Measurements from ENCODE around the gene MAGI1.

Gene MAGI1

DNA sequence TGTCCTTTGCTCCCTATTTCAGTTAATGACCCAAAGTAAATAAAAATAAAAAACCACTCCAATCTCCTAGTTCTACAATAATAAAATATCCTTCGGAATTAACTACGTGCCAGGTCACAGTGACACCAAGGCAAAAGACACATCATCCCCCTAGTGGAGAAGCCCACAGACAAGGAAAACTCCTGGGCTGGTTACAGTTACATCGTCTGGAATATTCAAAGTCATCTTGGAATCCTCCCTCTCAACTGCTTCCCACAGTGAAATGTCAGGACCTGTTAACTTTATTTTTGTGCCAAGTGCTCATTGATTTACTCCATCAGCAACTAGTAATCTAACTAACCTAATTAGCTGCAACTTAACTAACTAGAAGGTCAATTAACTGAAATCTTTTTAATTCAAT is 349.3 kb downstream of the MAGI1 start:
- DNase-seq: no peak

DNA sequence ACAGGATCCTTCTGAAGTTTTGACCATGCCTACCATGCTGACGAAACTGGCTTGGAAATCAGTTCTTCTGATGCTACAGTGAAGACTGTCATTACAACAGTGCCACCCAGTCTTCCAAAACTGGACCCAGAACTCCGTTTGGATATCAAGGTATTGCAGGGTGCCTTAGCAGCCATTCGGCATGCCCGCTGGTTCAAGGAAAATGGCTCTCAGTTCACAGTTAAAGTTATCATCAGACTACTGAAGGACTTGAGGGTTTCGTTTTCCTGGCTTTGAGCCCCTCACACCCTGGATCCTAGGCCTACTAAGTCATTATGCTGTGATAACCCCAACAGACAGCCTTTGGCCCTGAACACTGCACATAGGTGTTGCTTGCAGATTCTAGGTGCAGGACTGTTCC is 351.0 kb downstream of the MAGI1 start:
- no peak for DNase-seq

DNA sequence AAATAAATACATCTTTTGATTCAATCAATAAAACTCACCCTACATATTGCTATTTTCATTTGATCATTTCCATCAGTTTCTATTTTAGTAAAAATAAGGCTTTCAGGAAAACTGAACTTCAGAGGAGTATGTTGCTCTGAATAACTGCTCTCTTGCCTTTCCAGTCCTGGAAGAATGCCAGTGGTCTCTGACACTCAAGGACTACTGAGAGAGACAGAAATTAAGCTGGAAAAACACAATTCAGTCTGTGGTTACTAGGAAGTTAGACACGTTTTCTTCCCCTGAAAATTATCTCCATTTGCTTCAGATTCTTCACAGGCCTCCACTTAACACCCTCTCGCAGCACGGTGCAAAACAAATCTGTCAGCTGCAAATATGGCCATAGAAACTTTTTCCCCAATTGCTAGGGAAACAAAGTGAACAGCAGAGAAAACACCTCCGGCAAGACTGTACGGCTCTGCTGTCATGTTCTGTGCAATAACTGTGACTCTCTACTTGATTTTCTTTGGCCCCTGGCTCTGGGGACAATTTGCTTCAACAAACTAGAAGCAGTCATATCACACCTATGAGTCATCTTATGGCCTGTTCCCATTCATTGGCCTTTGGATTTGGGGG is 353.0 kb downstream of the MAGI1 start:
- no peak for DNase-seq

DNA sequence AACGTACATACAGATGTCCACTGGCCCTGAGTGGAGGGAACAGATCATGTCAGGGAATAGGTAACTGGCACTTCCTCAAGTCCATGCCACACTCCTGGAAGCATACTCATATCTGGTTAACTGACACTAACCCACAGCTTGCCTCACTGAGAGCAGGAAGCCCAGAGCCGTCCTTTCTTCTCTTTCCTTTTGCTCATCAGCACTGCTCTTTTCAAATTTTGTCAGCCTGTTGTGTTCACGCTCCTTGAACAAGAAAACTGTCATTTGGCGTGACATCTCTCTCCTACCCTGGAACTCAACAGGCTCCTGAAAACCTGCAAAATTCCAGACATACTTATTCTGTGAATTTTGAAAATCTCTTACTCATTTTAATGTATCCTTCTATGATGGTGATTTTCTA is 360.2 kb downstream of the MAGI1 start:
- no peak for DNase-seq

DNA sequence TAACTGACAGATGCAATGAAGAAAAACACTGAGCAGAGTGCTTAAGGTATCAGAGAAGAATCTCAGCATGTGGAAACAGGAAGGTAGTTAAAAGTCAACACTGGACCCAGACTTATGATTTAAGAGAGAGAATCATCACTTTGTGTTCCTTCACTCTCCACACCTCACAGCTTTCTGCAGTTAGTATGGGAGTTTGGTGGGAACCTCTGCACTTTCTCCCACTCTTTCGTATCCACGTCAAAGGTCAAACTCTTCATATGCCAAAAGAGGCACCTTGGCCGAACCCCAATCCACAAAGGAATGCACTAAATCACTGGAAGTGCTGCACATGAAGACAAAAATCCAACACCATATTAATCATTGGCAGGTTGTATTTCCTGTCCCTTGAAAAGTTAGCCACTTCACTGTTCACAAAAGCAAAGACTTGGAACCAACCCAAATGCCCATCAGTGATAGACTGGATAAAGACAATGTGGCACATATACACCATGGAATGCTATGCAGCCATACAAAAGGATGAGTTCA is 361.2 kb downstream of the MAGI1 start:
- DNase-seq: no peak

DNA sequence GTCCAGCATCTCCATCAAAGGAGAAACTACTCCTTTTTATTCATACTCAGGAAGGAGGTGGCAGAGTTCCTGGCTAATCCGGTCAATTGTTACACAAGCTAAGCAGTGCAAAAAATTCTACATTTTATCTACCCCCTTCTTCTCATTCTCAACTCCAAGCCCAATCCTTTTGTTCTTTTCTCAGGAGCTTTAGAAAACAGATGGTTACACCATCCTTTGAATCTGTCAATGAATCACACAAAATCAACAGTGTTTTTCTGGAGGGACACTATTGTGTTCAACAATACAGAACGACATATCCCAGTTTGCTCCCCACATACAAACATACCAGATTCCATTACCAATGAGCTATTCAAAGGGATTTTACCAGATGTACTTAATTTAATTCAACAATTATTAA is 362.1 kb downstream of the MAGI1 start:
- DNase-seq: no peak

DNA sequence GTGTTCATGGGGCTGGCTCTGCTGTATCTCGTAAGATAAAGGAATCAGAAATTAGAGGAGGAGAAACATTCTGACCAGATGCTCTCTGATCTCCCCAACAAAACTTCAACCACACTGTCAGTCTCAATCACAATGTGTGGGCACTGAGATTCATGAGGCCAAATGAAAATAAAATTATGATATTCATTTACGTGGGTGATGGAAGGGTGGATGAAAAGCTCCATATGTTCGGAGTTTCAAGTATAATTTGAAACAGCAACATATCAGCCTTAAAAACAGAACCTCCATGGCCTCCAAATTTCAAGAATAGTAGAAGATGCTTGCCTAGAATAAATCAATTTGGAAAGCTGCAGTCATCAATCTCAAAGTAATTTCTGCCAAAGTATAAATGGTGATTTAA is 363.7 kb downstream of the MAGI1 start:
- no peak for DNase-seq

DNA sequence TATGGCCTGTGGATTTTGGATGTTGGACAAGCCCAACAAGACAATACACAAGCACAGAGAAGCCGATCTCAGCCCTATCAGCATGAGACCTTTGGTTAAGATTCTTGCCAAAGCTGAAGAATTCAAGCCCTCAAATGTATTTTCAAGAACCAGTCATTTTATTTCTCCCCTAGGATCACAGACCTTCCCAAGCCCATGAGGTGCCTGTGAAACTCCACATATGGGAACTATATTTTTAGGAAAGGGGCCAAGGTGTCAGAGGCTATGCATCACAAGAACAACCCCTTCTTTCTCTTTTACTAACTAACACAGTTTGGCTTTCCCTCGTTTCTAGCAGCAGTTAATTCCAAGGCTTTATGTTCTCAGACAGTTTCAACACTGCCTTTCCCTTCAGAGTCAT is 364.5 kb downstream of the MAGI1 start:
- no peak for DNase-seq

DNA sequence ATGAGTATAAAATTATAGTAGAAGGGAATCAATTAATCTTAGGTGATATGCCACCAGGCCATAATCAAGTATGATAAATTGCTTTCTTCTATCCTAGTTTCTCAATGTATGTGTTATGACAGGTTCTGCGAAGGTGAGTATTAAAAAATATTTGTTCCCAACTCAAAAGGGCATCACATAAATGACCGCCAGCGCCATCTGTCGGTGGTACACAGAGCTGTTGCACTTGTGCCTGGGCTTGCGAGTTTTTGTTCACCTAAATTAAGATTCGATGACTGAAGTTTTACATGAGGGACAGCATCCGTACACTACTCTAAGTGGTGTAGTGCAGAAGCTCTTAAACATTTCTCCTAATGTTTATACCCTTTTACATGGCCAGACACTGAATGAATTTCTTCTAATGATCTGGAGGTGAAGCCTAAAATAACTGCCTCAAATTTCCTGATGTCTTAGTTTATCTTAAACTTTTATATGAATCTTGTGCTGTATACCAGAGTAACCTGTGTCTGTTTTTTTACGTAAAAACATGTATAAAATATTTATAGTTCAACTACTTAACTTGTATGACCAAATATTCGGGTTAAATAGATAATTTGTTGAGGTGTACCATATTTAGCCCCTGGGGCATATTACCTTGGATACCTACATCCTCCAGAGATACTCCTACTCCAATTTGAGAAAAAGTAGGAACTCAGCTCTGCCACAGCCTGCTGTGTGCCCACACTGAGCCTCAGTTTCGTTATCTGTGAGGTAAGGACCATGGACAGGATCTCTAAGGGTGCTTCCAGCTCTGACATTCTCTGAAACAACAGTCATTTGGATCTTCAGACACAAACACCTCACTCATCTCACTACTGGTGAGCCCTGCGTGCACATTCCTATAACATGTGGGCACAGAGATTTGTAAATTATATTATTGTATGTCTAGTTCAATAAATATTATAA is 365.6 kb downstream of the MAGI1 start:
- DNase-seq: peak; percentile 53

DNA sequence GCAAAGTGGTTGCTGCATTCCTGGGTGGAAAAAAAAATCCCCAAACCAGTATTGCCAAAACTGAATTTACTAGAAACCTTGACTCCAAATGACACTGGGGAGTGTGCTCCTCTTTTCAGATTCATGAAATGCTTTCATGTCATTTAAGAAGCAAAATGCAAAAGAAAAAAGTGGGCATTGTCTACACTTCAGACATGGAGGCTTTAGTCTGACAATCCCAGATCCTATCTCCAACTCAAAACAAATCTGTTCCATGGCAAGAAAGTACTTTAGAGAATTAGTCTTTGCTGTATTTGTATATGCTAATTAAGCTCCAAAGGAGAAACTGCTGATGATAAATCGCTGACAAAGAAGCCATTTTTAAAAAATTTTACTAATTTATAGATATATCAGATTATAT is 366.7 kb downstream of the MAGI1 start:
- no peak for DNase-seq

DNA sequence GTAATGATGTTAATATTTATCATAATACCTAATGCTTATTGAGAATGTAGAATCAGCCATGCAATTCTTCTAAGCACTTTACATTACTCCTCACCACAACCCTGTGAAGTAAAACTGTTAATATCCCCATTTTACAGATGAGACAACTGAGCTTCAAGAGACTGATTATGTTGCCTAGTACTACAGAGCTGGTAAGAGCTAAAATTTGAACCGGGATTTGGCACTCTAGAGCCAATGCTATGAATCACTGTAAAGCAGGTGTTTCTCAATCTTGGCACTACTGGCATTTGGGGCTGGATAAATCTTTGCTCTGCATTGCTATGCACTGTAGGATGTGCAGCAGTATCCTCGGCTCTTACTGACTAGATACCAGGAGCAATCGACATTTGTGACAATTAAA is 367.7 kb downstream of the MAGI1 start:
- DNase-seq: no peak

DNA sequence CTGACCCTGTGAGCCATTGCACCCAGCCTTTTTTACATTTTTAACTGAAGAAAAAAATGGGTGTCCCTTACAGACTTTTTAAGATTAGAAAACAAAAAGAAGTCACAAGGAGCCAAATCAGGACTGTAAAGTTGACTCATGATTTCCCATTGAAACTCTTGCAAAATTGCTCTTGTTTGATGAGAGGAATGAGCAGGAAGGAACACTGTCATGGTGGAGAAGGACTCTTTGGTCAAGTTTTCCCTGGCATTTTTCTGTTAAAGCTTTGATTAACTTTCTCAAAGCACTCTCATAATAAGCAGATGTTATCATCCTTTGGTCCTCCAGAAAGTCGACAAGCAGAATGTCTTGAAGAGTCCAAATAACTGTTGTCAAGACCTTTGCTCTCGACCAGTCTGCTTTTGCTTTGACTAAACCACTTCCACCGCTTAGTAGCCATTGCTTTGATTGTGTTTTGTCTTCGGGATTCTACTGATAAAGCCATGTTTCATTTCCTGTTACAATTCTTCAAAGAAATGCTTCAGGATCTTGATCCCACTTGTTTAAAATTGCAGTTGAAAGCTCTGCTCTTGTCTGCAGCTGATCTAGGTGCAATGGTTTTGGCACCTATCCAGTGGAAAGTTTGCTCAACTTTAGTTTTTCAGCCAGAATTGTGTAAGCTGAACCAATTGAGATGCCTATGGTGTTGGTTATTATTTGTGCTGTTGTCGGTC is 369.4 kb downstream of the MAGI1 start:
- DNase-seq: no peak

DNA sequence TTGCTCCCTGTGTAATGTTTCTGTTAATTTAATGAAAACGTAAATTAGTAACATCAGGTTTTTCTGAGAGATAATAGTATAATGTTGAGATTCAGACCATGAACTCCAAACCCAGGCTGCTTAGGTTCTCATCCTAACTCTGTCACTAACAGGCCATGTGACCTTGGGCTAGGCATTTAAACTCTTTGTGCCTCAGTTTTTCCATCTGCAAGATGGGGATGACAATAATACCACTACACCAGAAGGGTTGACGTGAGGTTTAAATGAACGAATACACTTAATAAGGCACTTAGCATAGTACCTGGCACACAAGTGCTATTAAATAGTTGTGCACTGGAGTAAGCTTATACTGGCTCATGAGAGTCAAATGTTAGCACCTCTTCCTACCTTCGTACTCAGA is 370.8 kb downstream of the MAGI1 start:
- no peak for DNase-seq

DNA sequence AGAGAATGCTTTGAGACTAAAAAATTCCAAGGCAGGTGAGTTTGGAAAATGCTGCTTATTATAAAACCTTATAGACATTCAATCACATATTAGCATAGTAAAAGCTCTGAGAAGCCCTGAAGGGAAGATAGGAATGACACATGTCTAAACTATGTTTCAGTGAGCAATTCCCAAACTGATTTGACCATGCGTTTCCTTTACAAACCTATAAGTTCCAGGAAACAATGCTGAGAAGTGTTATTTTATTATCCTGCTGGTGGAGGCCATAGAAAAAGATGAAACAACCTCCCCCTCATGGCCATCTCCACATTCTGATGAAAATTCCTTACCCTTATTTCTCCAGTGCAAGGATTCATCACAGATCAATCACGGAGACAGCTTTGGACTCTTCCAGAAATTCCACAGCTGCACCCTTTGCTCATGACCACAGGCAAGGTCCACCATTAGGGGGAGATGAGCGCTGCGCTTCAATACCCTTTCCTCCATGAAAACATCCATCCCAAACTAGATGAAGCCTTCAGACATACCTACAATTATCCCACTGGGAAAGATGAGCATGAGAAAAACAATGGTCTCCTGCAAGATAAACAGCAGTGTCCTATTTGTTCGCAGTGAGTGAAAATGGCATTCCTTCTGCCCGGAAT is 372.1 kb downstream of the MAGI1 start:
- no peak for DNase-seq

DNA sequence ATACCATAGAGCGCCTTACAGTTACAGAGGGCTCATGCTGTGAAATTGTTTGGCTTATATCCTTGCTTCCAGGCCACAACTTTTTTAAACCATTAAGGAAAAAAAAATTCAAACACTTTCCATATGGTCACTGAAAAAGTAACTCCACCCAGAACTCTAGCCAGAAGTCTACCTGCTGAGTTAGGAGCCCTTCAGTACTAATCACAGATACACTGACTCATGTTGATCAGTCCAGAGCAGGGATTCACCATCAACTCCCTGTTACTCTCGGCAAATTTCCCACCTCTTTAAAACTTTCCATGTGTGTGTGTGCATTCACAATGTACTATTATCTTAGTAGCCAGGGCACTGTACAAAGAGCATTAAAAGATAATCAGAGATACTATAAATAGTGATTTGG is 372.8 kb downstream of the MAGI1 start:
- DNase-seq: no peak

DNA sequence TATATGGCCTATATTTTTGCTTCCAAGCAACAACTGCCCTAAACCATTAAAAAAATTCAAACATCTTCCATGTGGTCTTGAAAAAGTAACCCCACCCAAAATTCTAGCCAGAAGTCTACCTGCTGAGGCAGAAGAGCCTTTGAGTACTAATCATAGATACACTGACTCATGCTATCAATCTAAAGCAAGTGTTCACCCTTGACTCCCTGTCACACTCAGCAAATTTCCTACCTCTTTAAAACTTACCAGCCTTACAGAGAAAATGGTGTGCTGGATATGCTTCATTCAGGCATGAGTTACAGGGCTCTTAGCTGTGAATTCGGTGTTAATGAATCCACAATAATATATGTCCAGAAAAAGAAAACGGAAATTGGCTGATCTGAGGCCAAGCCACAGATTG is 373.8 kb downstream of the MAGI1 start:
- no peak for DNase-seq

DNA sequence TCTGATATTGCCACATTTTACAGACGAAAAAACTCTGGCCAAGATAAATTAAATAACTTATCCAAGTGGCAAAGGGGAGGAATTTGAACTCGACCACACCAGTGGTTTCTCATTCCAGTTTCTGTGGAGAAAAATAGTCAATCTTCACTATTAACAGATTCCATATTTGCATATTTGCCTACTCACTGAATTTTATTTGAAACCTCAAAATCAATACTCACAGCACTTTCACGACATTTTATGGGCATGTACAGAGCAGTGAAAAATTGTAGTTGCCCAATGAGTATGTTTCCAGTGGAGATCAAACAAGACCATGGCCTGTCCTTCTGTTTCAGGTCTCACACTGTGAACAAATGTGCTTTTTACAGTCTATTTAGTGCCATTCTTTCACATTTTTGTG is 374.3 kb downstream of the MAGI1 start:
- no peak for DNase-seq

DNA sequence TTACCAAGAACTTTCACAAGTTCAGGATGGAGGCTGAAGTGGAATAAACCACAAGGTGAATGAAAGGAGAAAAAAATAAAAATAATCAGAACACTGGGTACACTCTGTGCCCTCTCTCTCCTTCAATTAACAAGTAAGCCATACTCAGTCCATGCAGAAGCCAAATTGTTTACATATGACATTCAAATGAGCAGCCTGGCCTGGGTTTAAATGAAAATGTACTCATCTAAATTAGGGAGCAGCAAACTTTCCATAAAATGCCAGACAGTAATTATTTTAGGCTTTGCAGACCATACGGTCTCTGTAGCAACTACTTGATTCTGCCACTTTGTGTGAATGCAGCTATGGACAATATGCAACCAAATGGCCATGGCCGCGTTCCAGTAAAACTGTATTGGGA is 376.6 kb downstream of the MAGI1 start:
- no peak for DNase-seq

DNA sequence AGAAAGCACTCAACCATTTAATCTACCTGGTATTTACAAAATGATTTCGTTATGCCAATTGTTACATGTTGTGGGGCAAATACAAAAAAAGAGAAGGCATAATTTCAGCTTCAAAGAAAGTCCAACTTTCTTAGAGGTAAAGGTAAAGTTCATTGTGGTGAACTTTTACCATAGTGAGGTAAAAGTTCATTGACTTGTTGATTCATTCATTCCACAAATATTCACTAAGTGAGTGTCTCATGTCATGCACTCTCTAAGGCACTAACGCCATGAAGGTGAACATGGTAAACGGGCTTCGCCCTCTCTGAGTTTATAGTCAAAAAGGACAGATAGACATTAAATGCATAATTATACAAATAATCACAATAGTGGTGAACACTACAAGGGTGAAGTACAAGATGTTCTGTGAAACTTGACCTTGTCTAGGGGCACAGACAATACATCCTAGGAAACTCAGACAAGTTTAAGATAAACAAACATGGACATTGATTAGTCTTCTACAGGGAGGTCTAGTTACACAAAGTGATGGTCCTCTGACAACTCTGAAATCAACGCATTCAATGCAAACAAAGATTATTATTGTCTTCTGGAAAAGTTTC is 378.6 kb downstream of the MAGI1 start:
- no peak for DNase-seq

DNA sequence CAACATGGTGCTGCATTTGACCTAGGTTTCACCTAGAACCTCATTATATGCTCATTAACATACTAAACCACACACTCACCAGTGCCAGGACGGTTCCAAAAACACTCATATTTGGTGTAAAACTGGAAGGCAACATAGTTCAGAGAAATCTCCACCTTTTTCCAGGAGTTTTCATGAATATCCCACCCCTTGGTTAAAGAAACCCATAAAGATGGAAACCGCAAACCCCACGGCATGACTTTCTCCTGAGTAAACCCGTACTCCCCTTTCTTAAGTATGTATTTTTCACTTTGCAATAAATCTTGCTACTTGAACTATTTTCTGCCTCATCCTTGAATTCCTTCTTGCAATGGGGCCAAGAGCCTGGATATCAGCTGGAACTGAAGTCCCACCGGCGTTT is 379.3 kb downstream of the MAGI1 start:
- no peak for DNase-seq

DNA sequence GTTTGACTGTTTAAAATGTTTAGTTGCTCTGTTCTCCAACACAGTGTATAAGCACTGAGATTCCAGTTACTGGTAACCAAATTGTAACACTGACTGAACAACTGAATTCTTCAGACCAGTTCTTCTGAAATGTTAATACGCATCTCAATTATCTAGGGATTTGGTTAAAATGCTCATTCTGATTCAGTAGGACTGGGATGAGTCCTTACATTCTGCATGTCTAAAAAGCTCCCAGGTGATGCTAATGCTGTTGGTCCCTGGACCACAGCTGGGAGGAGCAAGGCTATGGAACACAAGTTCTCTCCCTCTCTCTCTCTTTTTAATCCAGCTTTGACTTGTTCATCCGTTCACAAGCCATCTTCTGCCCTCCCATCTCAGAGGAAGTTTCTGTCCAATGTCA is 380.3 kb downstream of the MAGI1 start:
- DNase-seq: no peak

DNA sequence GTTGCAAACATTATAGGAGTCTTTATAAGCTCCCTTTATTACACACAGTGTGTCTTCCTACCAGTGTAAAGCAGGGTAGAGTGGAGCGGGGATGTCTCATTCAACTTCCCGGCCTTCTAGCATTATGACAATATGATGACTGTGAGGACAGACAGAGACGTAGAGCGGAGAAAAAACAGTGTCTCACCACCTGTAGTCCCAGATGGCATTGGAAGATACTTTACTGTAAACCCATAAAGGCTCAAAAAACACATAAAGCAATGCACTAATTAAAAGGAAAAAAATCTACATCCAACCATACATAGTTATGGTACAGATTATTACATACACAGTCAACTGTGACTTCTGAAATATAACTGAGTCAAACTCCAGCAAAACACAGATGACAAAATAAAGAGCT is 383.7 kb downstream of the MAGI1 start:
- DNase-seq: no peak

DNA sequence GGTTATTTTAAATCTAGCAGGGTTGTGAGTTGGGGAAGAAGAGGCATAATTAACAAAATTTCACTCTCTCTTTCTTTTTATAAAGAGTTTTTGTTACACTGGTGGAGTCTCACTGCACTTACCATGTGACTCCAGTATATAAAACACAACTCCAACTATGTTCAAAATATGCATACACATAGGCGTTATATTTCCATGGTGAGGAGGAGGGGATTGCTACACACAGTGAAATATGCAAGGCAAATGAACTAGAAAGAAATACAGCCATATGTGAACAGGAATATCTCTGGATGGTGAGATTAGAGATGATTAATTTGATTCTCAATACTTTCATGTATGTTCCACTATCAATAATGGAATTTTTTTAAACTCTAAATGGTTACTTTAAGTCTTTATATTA is 385.0 kb downstream of the MAGI1 start:
- DNase-seq: no peak

Data from hematopoietic multipotent progenitor cell treated with erythropoietin and hydrocortisone succinate and interleukin-3 and kit ligand, for 8 days (in vitro differentiated cells).